ENCODE measurements around the gene UBE2C.
A peak's percentile ranks its signal among the peaks of the same experiment; 100 is the strongest.
"Not testable (repeated sequence)": the region's sequence is repeated elsewhere in the genome, so short reads cannot be mapped to it uniquely, and the experiment has no call there.

The UBE2C gene

GRCh38 chr20:45797955-45798354, 14.5 kb upstream of the UBE2C start:
- DNase-seq (ENCODE audit: low read depth in 2 of 2): not testable (repeated sequence)

GRCh38 chr20:45798935-45799642, 13.4 kb upstream of the UBE2C start:
- no peak for DNase-seq (ENCODE audit: low read depth in 2 of 2)

GRCh38 chr20:45801851-45802250, 10.6 kb upstream of the UBE2C start:
- no peak for DNase-seq (ENCODE audit: low read depth in 2 of 2)

- no peak for DNase-seq (ENCODE audit: low read depth in 2 of 2)
These were observed 2.1 kb upstream of the UBE2C start for GRCh38 chr20:45810191-45810970.

- no peak for DNase-seq (ENCODE audit: low read depth in 2 of 2)
These were observed 529 bp downstream of the UBE2C start for GRCh38 chr20:45813006-45813340.

- DNase-seq (ENCODE audit: low read depth in 2 of 2): no peak
These were observed 1.0 kb downstream of the UBE2C start for GRCh38 chr20:45813489-45813888.

- DNase-seq (ENCODE audit: low read depth in 2 of 2): no peak
These were observed 1.9 kb downstream of the UBE2C start for GRCh38 chr20:45814314-45814713.

- no peak for DNase-seq (ENCODE audit: low read depth in 2 of 2)
These were observed 4.5 kb downstream of the UBE2C start for GRCh38 chr20:45816951-45817350.

GRCh38 chr20:45817376-45818194, 5.1 kb downstream of the UBE2C start:
- peak in 1 of 2 experiments; percentile 21 for DNase-seq (ENCODE audit: low read depth in 2 of 2)

GRCh38 chr20:45818239-45818638, 5.8 kb downstream of the UBE2C start:
- DNase-seq (ENCODE audit: low read depth in 2 of 2): no peak

GRCh38 chr20:45819466-45819865, 7.0 kb downstream of the UBE2C start:
- DNase-seq (ENCODE audit: low read depth in 2 of 2): no peak

GRCh38 chr20:45821947-45822346, 9.5 kb downstream of the UBE2C start:
- no peak for DNase-seq (ENCODE audit: low read depth in 2 of 2)

GRCh38 chr20:45822857-45823256, 10.4 kb downstream of the UBE2C start:
- DNase-seq (ENCODE audit: low read depth in 2 of 2): no peak

GRCh38 chr20:45823949-45824835, 11.7 kb downstream of the UBE2C start:
- no peak for DNase-seq (ENCODE audit: low read depth in 2 of 2)

- no peak for DNase-seq (ENCODE audit: low read depth in 2 of 2)
These were observed 14.1 kb downstream of the UBE2C start for GRCh38 chr20:45826381-45827019.

- DNase-seq (ENCODE audit: low read depth in 2 of 2): no peak
These were observed 14.7 kb downstream of the UBE2C start, which contains the start of gene TNNC2 for GRCh38 chr20:45827030-45827652. Gene TNNC2, minus strand, starts transcription at chr20:45827312. Its CDS starts 64 bp downstream, at chr20:45827248.

- no peak for DNase-seq (ENCODE audit: low read depth in 2 of 2)
These were observed 15.3 kb downstream of the UBE2C start for GRCh38 chr20:45827712-45828111.

GRCh38 chr20:45828589-45828988, 16.1 kb downstream of the UBE2C start:
- DNase-seq (ENCODE audit: low read depth in 2 of 2): no peak

GRCh38 chr20:45829673-45830106, 17.2 kb downstream of the UBE2C start:
- DNase-seq (ENCODE audit: low read depth in 2 of 2): not testable (repeated sequence)

GRCh38 chr20:45832619-45833018, 20.2 kb downstream of the UBE2C start:
- DNase-seq (ENCODE audit: low read depth in 2 of 2): no peak
